ENCODE data around the gene CAPN10. TPM values are rescaled to one million over a fixed set of nuclear protein-coding genes. Genes with fewer than 3 reads are reported as not detected.

The CAPN10 gene
- total RNA-seq, 1 experiment from 2014 or later: 61.3 TPM

DNA sequence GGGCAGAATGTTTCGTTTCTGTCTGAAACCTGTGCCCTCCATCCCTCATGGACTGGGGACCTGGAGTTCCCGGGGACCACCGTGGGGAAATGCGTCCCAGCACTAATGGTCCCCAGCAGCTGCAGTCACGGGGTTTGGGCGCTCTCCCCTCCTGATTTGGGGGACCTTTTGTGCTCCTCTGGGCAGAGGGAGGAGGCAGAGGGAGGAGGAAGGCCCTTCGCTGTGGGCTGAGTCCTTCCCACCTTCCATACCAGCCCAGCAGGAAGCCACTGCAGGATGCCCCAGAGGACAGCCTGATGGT, 41.9 kb downstream of the CAPN10 start:
- H3K27me3 Mint-ChIP-seq (ENCODE audit: low read depth): peaks cover 3% of the 10 kb centered on the region
- no peaks in the 10 kb centered on the region for H3K4me1 Mint-ChIP-seq
- ChIA-PET CTCF (interaction anchor here (1.3 to 2.6 kb wide), 2 partner anchors 12 to 115 kb away, joined by 3 to 9 read pairs; no protein-coding TSS in a partner anchor), POLR2A (no interaction called here)
- TF ChIP-seq ZBTB21 (CRISPR knock-in tag; IDR thresholded peaks at IDR 0.05; ENCODE audit: borderline replicate concordance): no peak
- no peak for TF ChIP-seq TCF7 (CRISPR knock-in tag; IDR thresholded peaks at IDR 0.05; ENCODE audit: low read depth)
- TF ChIP-seq, protein P1, sequence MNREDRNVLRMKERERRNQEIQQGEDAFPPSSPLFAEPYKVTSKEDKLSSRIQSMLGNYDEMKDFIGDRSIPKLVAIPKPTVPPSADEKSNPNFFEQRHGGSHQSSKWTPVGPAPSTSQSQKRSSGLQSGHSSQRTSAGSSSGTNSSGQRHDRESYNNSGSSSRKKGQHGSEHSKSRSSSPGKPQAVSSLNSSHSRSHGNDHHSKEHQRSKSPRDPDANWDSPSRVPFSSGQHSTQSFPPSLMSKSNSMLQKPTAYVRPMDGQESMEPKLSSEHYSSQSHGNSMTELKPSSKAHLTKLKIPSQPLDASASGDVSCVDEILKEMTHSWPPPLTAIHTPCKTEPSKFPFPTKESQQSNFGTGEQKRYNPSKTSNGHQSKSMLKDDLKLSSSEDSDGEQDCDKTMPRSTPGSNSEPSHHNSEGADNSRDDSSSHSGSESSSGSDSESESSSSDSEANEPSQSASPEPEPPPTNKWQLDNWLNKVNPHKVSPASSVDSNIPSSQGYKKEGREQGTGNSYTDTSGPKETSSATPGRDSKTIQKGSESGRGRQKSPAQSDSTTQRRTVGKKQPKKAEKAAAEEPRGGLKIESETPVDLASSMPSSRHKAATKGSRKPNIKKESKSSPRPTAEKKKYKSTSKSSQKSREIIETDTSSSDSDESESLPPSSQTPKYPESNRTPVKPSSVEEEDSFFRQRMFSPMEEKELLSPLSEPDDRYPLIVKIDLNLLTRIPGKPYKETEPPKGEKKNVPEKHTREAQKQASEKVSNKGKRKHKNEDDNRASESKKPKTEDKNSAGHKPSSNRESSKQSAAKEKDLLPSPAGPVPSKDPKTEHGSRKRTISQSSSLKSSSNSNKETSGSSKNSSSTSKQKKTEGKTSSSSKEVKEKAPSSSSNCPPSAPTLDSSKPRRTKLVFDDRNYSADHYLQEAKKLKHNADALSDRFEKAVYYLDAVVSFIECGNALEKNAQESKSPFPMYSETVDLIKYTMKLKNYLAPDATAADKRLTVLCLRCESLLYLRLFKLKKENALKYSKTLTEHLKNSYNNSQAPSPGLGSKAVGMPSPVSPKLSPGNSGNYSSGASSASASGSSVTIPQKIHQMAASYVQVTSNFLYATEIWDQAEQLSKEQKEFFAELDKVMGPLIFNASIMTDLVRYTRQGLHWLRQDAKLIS (CRISPR knock-in tag; IDR thresholded peaks at IDR 0.05; ENCODE audit: borderline replicate concordance): no peak
- TF ChIP-seq, protein P2, sequence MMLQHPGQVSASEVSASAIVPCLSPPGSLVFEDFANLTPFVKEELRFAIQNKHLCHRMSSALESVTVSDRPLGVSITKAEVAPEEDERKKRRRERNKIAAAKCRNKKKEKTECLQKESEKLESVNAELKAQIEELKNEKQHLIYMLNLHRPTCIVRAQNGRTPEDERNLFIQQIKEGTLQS (CRISPR knock-in tag; conservative IDR thresholded peaks at IDR 0.05): no peak
- TF ChIP-seq, protein P3, sequence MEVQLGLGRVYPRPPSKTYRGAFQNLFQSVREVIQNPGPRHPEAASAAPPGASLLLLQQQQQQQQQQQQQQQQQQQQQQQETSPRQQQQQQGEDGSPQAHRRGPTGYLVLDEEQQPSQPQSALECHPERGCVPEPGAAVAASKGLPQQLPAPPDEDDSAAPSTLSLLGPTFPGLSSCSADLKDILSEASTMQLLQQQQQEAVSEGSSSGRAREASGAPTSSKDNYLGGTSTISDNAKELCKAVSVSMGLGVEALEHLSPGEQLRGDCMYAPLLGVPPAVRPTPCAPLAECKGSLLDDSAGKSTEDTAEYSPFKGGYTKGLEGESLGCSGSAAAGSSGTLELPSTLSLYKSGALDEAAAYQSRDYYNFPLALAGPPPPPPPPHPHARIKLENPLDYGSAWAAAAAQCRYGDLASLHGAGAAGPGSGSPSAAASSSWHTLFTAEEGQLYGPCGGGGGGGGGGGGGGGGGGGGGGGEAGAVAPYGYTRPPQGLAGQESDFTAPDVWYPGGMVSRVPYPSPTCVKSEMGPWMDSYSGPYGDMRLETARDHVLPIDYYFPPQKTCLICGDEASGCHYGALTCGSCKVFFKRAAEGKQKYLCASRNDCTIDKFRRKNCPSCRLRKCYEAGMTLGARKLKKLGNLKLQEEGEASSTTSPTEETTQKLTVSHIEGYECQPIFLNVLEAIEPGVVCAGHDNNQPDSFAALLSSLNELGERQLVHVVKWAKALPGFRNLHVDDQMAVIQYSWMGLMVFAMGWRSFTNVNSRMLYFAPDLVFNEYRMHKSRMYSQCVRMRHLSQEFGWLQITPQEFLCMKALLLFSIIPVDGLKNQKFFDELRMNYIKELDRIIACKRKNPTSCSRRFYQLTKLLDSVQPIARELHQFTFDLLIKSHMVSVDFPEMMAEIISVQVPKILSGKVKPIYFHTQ (CRISPR knock-in tag; IDR thresholded peaks at IDR 0.05): no peak
- no peak for TF ChIP-seq SP1 (CRISPR knock-in tag; conservative IDR thresholded peaks at IDR 0.05)
- TF ChIP-seq CREM (CRISPR knock-in tag; IDR thresholded peaks at IDR 0.05): no peak
- H3K4me3 Mint-ChIP-seq: no peak overlapping the region
- H3K27ac Mint-ChIP-seq: no peak overlapping the region
- peaks cover 7% of the 10 kb centered on the region for H3K36me3 Mint-ChIP-seq
- H3K9me3 Mint-ChIP-seq: peaks cover 15% of the 10 kb centered on the region
- DNase-seq (ENCODE audit: low spot score): no peak
- ATAC-seq: no peak

DNA sequence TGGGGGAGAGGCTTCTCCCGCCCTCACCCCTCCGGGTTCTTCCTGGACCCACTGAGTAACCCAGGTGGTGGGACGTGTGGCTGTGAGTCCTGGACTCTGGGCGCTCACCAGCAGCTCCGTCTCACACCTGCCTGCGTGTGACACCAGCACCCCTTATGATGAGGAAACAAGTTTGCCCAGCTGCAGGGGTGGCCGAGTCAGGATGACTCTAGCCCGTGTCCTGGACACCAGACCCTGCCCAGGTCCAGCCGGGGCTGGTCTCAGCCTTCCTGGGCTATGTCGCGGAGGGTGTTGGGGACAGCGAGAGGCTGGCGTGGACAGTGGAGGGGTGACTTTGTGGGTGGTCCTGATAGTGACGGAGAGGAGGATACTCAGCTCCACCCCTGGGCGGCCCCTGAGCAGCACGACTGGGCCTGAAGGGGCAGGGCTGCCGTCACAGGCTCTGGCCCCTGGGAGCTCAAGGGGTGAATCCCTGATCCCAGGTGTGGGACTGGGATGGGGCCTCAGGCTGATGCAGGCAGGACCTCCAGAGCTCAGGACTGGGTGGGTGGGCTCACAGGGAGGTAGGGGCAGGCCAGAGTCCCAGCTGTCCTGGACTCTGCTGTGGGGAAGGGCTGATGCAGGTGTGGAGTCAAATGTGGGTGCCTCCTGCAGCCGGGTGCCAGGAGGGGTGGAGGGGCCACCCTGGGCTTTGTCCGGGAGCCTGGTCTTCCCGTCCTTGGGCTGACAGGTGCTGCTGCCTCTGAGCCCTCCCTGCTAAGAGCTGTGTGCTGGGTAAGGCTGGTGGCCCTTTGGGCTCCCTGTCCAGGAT, 42.5 kb downstream of the CAPN10 start:
- H3K36me3 Mint-ChIP-seq: peaks cover 11% of the 10 kb centered on the region
- H3K9me3 Mint-ChIP-seq: peaks cover 21% of the 10 kb centered on the region
- H3K27me3 Mint-ChIP-seq (ENCODE audit: low read depth): peaks cover 5% of the 10 kb centered on the region
- H3K4me3 Mint-ChIP-seq: no peak overlapping the region
- ChIA-PET POLR2A (no interaction called here), CTCF (interaction anchor here (1.3 to 2.6 kb wide), 2 partner anchors 12 to 115 kb away, joined by 3 to 9 read pairs; no protein-coding TSS in a partner anchor)
- no peak for TF ChIP-seq GRHL2 (CRISPR knock-in tag; IDR thresholded peaks at IDR 0.05; ENCODE audit: insufficient replicate concordance, severe bottlenecking)
- no peak for TF ChIP-seq CBFB (CRISPR knock-in tag; IDR thresholded peaks at IDR 0.05; ENCODE audit: low read depth)
- TF ChIP-seq, protein P4, sequence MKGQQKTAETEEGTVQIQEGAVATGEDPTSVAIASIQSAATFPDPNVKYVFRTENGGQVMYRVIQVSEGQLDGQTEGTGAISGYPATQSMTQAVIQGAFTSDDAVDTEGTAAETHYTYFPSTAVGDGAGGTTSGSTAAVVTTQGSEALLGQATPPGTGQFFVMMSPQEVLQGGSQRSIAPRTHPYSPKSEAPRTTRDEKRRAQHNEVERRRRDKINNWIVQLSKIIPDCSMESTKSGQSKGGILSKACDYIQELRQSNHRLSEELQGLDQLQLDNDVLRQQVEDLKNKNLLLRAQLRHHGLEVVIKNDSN (CRISPR knock-in tag; IDR thresholded peaks at IDR 0.05): no peak
- no peak for TF ChIP-seq NFE2L1 (CRISPR knock-in tag; IDR thresholded peaks at IDR 0.05)
- TF ChIP-seq SMAD3 (CRISPR knock-in tag; IDR thresholded peaks at IDR 0.05; ENCODE audit: borderline replicate concordance): no peak
- TF ChIP-seq, protein P5, sequence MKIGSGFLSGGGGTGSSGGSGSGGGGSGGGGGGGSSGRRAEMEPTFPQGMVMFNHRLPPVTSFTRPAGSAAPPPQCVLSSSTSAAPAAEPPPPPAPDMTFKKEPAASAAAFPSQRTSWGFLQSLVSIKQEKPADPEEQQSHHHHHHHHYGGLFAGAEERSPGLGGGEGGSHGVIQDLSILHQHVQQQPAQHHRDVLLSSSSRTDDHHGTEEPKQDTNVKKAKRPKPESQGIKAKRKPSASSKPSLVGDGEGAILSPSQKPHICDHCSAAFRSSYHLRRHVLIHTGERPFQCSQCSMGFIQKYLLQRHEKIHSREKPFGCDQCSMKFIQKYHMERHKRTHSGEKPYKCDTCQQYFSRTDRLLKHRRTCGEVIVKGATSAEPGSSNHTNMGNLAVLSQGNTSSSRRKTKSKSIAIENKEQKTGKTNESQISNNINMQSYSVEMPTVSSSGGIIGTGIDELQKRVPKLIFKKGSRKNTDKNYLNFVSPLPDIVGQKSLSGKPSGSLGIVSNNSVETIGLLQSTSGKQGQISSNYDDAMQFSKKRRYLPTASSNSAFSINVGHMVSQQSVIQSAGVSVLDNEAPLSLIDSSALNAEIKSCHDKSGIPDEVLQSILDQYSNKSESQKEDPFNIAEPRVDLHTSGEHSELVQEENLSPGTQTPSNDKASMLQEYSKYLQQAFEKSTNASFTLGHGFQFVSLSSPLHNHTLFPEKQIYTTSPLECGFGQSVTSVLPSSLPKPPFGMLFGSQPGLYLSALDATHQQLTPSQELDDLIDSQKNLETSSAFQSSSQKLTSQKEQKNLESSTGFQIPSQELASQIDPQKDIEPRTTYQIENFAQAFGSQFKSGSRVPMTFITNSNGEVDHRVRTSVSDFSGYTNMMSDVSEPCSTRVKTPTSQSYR (CRISPR knock-in tag; IDR thresholded peaks at IDR 0.05): no peak
- H3K27ac Mint-ChIP-seq: no peak overlapping the region
- no peaks in the 10 kb centered on the region for H3K4me1 Mint-ChIP-seq
- no peak for ATAC-seq
- no peak for DNase-seq (ENCODE audit: low spot score)
